RWPE2 (cell line): ENCODE results near the gene MAP3K14.
"Not testable (repeated sequence)": the region's sequence is repeated elsewhere in the genome, so short reads cannot be mapped to it uniquely, and the experiment has no call there.

Experiments
- ATAC-seq: fragments of 200-7000 bp; cut with Tn5 transposase; 3 replicates; pipeline ENCODE4 v1.9.1; 2021; ENCODE audit warnings: low read depth
- DNase-seq: peaks from one replicate; pipeline ENCODE4 v3.0.0-alpha.2; 2020; ENCODE audit warnings: low spot score
- H3K27ac ChIP-seq: fragments of 450-650 bp; 2 replicates; pipeline ENCODE4 v1.5.1; 2017; ENCODE audit warnings: mild to moderate bottlenecking; ENCODE audit not compliant: poor library complexity, severe bottlenecking
- H3K27me3 ChIP-seq: fragments of 250-450 bp; sonication (Bioruptor Pico); 2 replicates; pipeline ENCODE4 v1.5.1; 2021; ENCODE audit warnings: mild to moderate bottlenecking, moderate library complexity; ENCODE audit not compliant: insufficient read depth, poor library complexity, severe bottlenecking
- H3K36me3 ChIP-seq: fragments of 250-450 bp; sonication (Bioruptor Pico); 2 replicates; pipeline ENCODE4 v1.5.1; 2020; ENCODE audit warnings: low read depth, mild to moderate bottlenecking, moderate library complexity
- H3K4me1 ChIP-seq: fragments of 250-450 bp; sonication (Bioruptor Pico); 2 replicates; pipeline ENCODE4 v1.5.1; 2021; ENCODE audit warnings: mild to moderate bottlenecking, moderate library complexity; ENCODE audit not compliant: insufficient read depth, poor library complexity, severe bottlenecking
- H3K4me3 ChIP-seq: fragments of 250-450 bp; sonication (Bioruptor Pico); 2 replicates; pipeline ENCODE4 v1.5.1; 2021; ENCODE audit warnings: mild to moderate bottlenecking, moderate library complexity; ENCODE audit not compliant: severe bottlenecking
- H3K9me3 ChIP-seq: fragments of 250-450 bp; sonication (Bioruptor Pico); 2 replicates; pipeline ENCODE4 v1.5.1; 2021; ENCODE audit warnings: mild to moderate bottlenecking, moderate library complexity; ENCODE audit not compliant: severe bottlenecking
- CTCF ChIP-seq: fragments of 450-650 bp; IDR thresholded peaks from one replicate; pipeline ENCODE4 v1.5.1; 2017; ENCODE audit warnings: mild to moderate bottlenecking, moderate library complexity; ENCODE audit not compliant: poor library complexity, severe bottlenecking

Gene MAP3K14

GRCh38 chr17:45351831-45352230 is 35.0 kb upstream of the MAP3K14 start:
- Histone ChIP-seq H3K4me3 (no peak overlapping the region), H3K4me1 (no peaks in the 10 kb centered on the region), H3K27ac (no peak overlapping the region), H3K27me3 (no peaks in the 10 kb centered on the region), H3K9me3 (no peaks in the 10 kb centered on the region), H3K36me3 (no peaks in the 10 kb centered on the region)
- ATAC-seq = no peak
- TF ChIP-seq CTCF = no peak
- DNase-seq = no peak

GRCh38 chr17:45347444-45347843 is 30.6 kb upstream of the MAP3K14 start:
- DNase-seq (no peak), ATAC-seq (no peak)
- no peaks in the 10 kb centered on the region for H3K9me3 ChIP-seq
- H3K36me3 ChIP-seq = no peaks in the 10 kb centered on the region
- no peak overlapping the region for H3K27ac ChIP-seq
- TF ChIP-seq CTCF = no peak
- H3K27me3 ChIP-seq = no peaks in the 10 kb centered on the region
- H3K4me3 ChIP-seq = no peak overlapping the region
- H3K4me1 ChIP-seq = no peaks in the 10 kb centered on the region

- no peaks in the 10 kb centered on the region for H3K9me3 ChIP-seq
- ATAC-seq = no peak
- no peaks in the 10 kb centered on the region for H3K36me3 ChIP-seq
- H3K4me3 ChIP-seq = no peak overlapping the region
- no peak for TF ChIP-seq CTCF
- peaks cover 5% of the 10 kb centered on the region for H3K4me1 ChIP-seq
- DNase-seq = no peak
- H3K27ac ChIP-seq = no peak overlapping the region
- H3K27me3 ChIP-seq = no peaks in the 10 kb centered on the region
Observed at GRCh38 chr17:45346216-45347015, 29.6 kb upstream of the MAP3K14 start.

- H3K27ac ChIP-seq = no peak overlapping the region
- H3K4me1 ChIP-seq = peaks cover 5% of the 10 kb centered on the region
- H3K36me3 ChIP-seq = no peaks in the 10 kb centered on the region
- no peak for ATAC-seq
- DNase-seq = no peak
- no peak overlapping the region for H3K4me3 ChIP-seq
- TF ChIP-seq CTCF = no peak
- no peaks in the 10 kb centered on the region for H3K27me3 ChIP-seq
- no peaks in the 10 kb centered on the region for H3K9me3 ChIP-seq
Observed at GRCh38 chr17:45345554-45346215, 28.9 kb upstream of the MAP3K14 start.

GRCh38 chr17:45345246-45345553 is 28.4 kb upstream of the MAP3K14 start:
- DNase-seq (no peak), ATAC-seq (no peak)
- no peak for TF ChIP-seq CTCF
- H3K27me3 ChIP-seq = no peaks in the 10 kb centered on the region
- H3K4me1 ChIP-seq = peaks cover 5% of the 10 kb centered on the region
- H3K9me3 ChIP-seq = no peaks in the 10 kb centered on the region
- H3K4me3 ChIP-seq = no peak overlapping the region
- H3K27ac ChIP-seq = no peak overlapping the region
- no peaks in the 10 kb centered on the region for H3K36me3 ChIP-seq

- not testable (repeated sequence) for H3K36me3 ChIP-seq, H3K27ac ChIP-seq, H3K4me1 ChIP-seq, DNase-seq, H3K9me3 ChIP-seq, ATAC-seq, H3K4me3 ChIP-seq, H3K27me3 ChIP-seq
Observed at GRCh38 chr17:45343967-45344664, 27.3 kb upstream of the MAP3K14 start.
